Astrocyte (in vitro differentiated cells and primary cell): ENCODE data around the gene LHPP. TPM values are rescaled to one million over a fixed set of nuclear protein-coding genes. Genes with fewer than 3 reads are reported as not detected.
A peak's percentile ranks its signal among the peaks of the same experiment; 100 is the strongest.
"Not testable (repeated sequence)": the region's sequence is repeated elsewhere in the genome, so short reads cannot be mapped to it uniquely, and the experiment has no call there.

Experiments
- DNase-seq: peaks from one replicate; pipeline ENCODE4 v3.0.0-alpha.2; 2010; ENCODE audit warnings: low read depth
- FAIRE-seq: peaks from 2 replicates; lab custom pipeline; 2011; peaks lifted over from hg19 to GRCh38; lab: Jason Lieb, UNC
- H2AFZ ChIP-seq: 2 replicates; pipeline ENCODE4 v1.6.0; 2012; ENCODE audit warnings: low read depth, low read length, inconsistent platforms
- H3K27ac ChIP-seq: 2 replicates; pipeline ENCODE4 v1.5.1; 2011; ENCODE audit warnings: low read depth, low read length, inconsistent platforms
- H3K27me3 ChIP-seq: 2 replicates; pipeline ENCODE4 v1.6.0; 2011; ENCODE audit warnings: low read length, inconsistent platforms; ENCODE audit not compliant: insufficient read depth
- H3K36me3 ChIP-seq: 2 replicates; pipeline ENCODE4 v1.5.1; 2011; ENCODE audit warnings: low read length, inconsistent platforms; ENCODE audit not compliant: insufficient read depth
- H3K4me1 ChIP-seq: 2 replicates; pipeline ENCODE4 v1.5.1; 2011; ENCODE audit warnings: low read length, inconsistent platforms; ENCODE audit not compliant: insufficient read depth
- H3K4me2 ChIP-seq: 2 replicates; pipeline ENCODE4 v1.6.0; 2012; ENCODE audit warnings: low read length, inconsistent platforms
- H3K4me3 ChIP-seq: 2 replicates; pipeline ENCODE4 v1.5.1; 2011; ENCODE audit warnings: low read depth, mild to moderate bottlenecking, low read length, inconsistent platforms; ENCODE audit not compliant: insufficient read depth
- H3K79me2 ChIP-seq: 2 replicates; pipeline ENCODE4 v1.6.0; 2012; ENCODE audit warnings: mild to moderate bottlenecking, low read length, inconsistent platforms; ENCODE audit not compliant: insufficient read depth
- H3K9ac ChIP-seq: 2 replicates; pipeline ENCODE4 v1.6.0; 2012; ENCODE audit warnings: mild to moderate bottlenecking, low read length, inconsistent platforms
- H3K9me3 ChIP-seq: 2 replicates; pipeline ENCODE4 v1.5.1; 2012; ENCODE audit warnings: low read depth, mild to moderate bottlenecking, low read length, inconsistent platforms; ENCODE audit not compliant: insufficient read depth
- H4K20me1 ChIP-seq: 2 replicates; pipeline ENCODE4 v1.6.0; 2012; ENCODE audit warnings: low read length, inconsistent platforms; ENCODE audit not compliant: insufficient read depth
- H3K27ac Mint-ChIP-seq: one replicate; pipeline ENCODE4 v1.8.0; 2021; ENCODE audit warnings: mild to moderate bottlenecking, mixed read lengths; ENCODE audit not compliant: unreplicated experiment
- H3K27me3 Mint-ChIP-seq: one replicate; pipeline ENCODE4 v1.8.0; 2021; ENCODE audit warnings: low read depth, mixed read lengths; ENCODE audit not compliant: unreplicated experiment
- H3K36me3 Mint-ChIP-seq: one replicate; pipeline ENCODE4 v1.8.0; 2021; ENCODE audit warnings: low read depth, mixed read lengths; ENCODE audit not compliant: unreplicated experiment
- H3K4me1 Mint-ChIP-seq: one replicate; pipeline ENCODE4 v1.8.0; 2021; ENCODE audit warnings: low read depth, mixed read lengths; ENCODE audit not compliant: unreplicated experiment
- H3K4me3 Mint-ChIP-seq: one replicate; pipeline ENCODE4 v1.8.0; 2021; ENCODE audit warnings: mild to moderate bottlenecking, moderate library complexity, mixed read lengths; ENCODE audit not compliant: unreplicated experiment
- H3K9me3 Mint-ChIP-seq: one replicate; pipeline ENCODE4 v1.8.0; 2021; ENCODE audit warnings: mild to moderate bottlenecking, mixed read lengths; ENCODE audit not compliant: unreplicated experiment
- CTCF ChIP-seq: IDR thresholded peaks from 2 replicates; pipeline ENCODE4 v1.5.1; 2011; ENCODE audit warnings: low read depth, mild to moderate bottlenecking, inconsistent platforms, low read length, moderate library complexity; ENCODE audit not compliant: insufficient read depth
- EZH2 ChIP-seq: IDR thresholded peaks from 2 replicates; pipeline ENCODE4 v1.6.1; 2012; ENCODE audit warnings: mild to moderate bottlenecking, low read length, inconsistent platforms; ENCODE audit not compliant: insufficient read depth
- total RNA-seq: library from RNA; stranded (reverse); gene quantifications from 2 replicates; pipeline ENCODE4 v1.2.1, GENCODE V29; 2021

Gene LHPP
- total RNA-seq, 1 donor from 2014 or later: 6.9 TPM

GRCh38 chr10:124433461-124433860, 28.2 kb upstream of the LHPP start:
- peaks cover 13% of the 10 kb centered on the region for H3K27me3 Mint-ChIP-seq
- H3K9ac ChIP-seq: no peak overlapping the region
- no peaks in the 10 kb centered on the region for H3K4me1 ChIP-seq
- H3K36me3 ChIP-seq: no peaks in the 10 kb centered on the region
- H3K79me2 ChIP-seq: no peaks in the 10 kb centered on the region
- H3K9me3 Mint-ChIP-seq: no peaks in the 10 kb centered on the region
- H3K27ac Mint-ChIP-seq: no peak overlapping the region
- peaks cover 13% of the 10 kb centered on the region for H3K27me3 ChIP-seq
- H3K36me3 Mint-ChIP-seq: no peaks in the 10 kb centered on the region
- DNase-seq (no peak), FAIRE-seq (no peak)
- no peaks in the 10 kb centered on the region for H3K9me3 ChIP-seq
- H3K4me3 Mint-ChIP-seq: no peak overlapping the region
- H3K4me1 Mint-ChIP-seq: peaks cover 2% of the 10 kb centered on the region
- H3K4me3 ChIP-seq: no peak overlapping the region
- no peak overlapping the region for H3K27ac ChIP-seq
- H3K4me2 ChIP-seq: no peak overlapping the region
- H2AFZ ChIP-seq: no peak overlapping the region
- H4K20me1 ChIP-seq: no peaks in the 10 kb centered on the region
- TF ChIP-seq CTCF (no peak), EZH2 (no peak)

- H3K4me1 ChIP-seq, H3K27me3 ChIP-seq, H3K36me3 Mint-ChIP-seq, H3K4me1 Mint-ChIP-seq, H3K4me3 ChIP-seq, H3K4me3 Mint-ChIP-seq, H3K4me2 ChIP-seq, DNase-seq, H3K36me3 ChIP-seq, H3K27me3 Mint-ChIP-seq, H3K27ac Mint-ChIP-seq, H3K79me2 ChIP-seq, H2AFZ ChIP-seq, H4K20me1 ChIP-seq, H3K27ac ChIP-seq, H3K9me3 Mint-ChIP-seq, FAIRE-seq, H3K9ac ChIP-seq, H3K9me3 ChIP-seq: not testable (repeated sequence)
Measured at GRCh38 chr10:124435683-124436082, 25.9 kb upstream of the LHPP start.

- no peak overlapping the region for H3K4me3 Mint-ChIP-seq
- Histone ChIP-seq H3K27ac (no peak overlapping the region), H2AFZ (no peak overlapping the region), H4K20me1 (no peaks in the 10 kb centered on the region), H3K27me3 (no peaks in the 10 kb centered on the region), H3K9me3 (no peaks in the 10 kb centered on the region), H3K4me2 (peak overlapping the region; percentile 41), H3K36me3 (no peaks in the 10 kb centered on the region), H3K4me3 (peak overlapping the region; percentile 10), H3K4me1 (no peaks in the 10 kb centered on the region), H3K9ac (no peak overlapping the region), H3K79me2 (no peaks in the 10 kb centered on the region)
- no peak for TF ChIP-seq EZH2
- no peak for TF ChIP-seq CTCF
- no peak for FAIRE-seq
- no peaks in the 10 kb centered on the region for H3K36me3 Mint-ChIP-seq
- no peak overlapping the region for H3K27ac Mint-ChIP-seq
- peaks cover 2% of the 10 kb centered on the region for H3K4me1 Mint-ChIP-seq
- H3K9me3 Mint-ChIP-seq: no peaks in the 10 kb centered on the region
- peaks cover 4% of the 10 kb centered on the region for H3K27me3 Mint-ChIP-seq
- peak; percentile 54 for DNase-seq
Measured at GRCh38 chr10:124436191-124436638, 25.4 kb upstream of the LHPP start.

- not testable (repeated sequence) for H3K4me1 Mint-ChIP-seq, H3K4me1 ChIP-seq, H2AFZ ChIP-seq, H3K9ac ChIP-seq, H3K36me3 Mint-ChIP-seq, H3K4me3 ChIP-seq, H3K27ac Mint-ChIP-seq, DNase-seq, H3K4me3 Mint-ChIP-seq, H3K9me3 ChIP-seq, H3K27ac ChIP-seq, H3K79me2 ChIP-seq, H3K36me3 ChIP-seq, H3K4me2 ChIP-seq, H4K20me1 ChIP-seq, H3K9me3 Mint-ChIP-seq, FAIRE-seq
- peaks cover 30% of the 10 kb centered on the region for H3K27me3 Mint-ChIP-seq
- H3K27me3 ChIP-seq: peaks cover 25% of the 10 kb centered on the region
Measured at GRCh38 chr10:124441694-124442093, 19.9 kb upstream of the LHPP start.
